Endothelial cell of umbilical vein (primary cell): Measurements from ENCODE around the gene TK2. TPM values are rescaled to one million over a fixed set of nuclear protein-coding genes. Genes with fewer than 3 reads are reported as not detected.

ENCODE experiments used
- BruUV-seq: library from RNA; stranded (reverse); fragments of 400-500 nt; replicated peaks from 2 replicates; lab custom pipeline; 2021; lab: Mats Ljungman, UMichigan
- CTCF ChIA-PET: fragments of 300-600, 350-600 bp; sonication (Branson Sonifier 250); formaldehyde crosslinking; loops from one replicate; lab custom pipeline; 2021; ENCODE audit warnings: antibody characterized with exemption, inconsistent platforms; lab: Charles Lee
- POLR2A ChIA-PET: fragments of 300-600, 350-600 bp; sonication (Branson Sonifier 250); formaldehyde crosslinking; loops from one replicate; lab custom pipeline; 2021; ENCODE audit warnings: antibody characterized with exemption, inconsistent platforms; lab: Charles Lee
- DNase-seq: peaks from one replicate; pipeline ENCODE4 v3.0.0-alpha.2; 2011; ENCODE audit warnings: low read depth, low spot score
- FAIRE-seq: peaks from 2 replicates; lab custom pipeline; 2011; peaks lifted over from hg19 to GRCh38; lab: Jason Lieb, UNC
- H2AFZ ChIP-seq: 2 replicates; pipeline ENCODE4 v1.6.0; 2012; ENCODE audit warnings: low read depth, low read length, control low read depth, inconsistent platforms
- H3K27ac ChIP-seq: 2 replicates; pipeline ENCODE4 v1.5.1; 2011; ENCODE audit warnings: low read depth, mild to moderate bottlenecking, control low read depth, low read length, moderate library complexity; ENCODE audit not compliant: insufficient read depth
- H3K27me3 ChIP-seq, 2 experiments: 2 replicates each; pipeline versions ENCODE4 v1.6.0 to v1.6.1; 2011; ENCODE audit warnings: low read length in 2 of 2, mixed read lengths in 1 of 2; ENCODE audit not compliant: control insufficient read depth in 2 of 2, insufficient read depth in 2 of 2
- H3K36me3 ChIP-seq, 2 experiments: 2 replicates in 1 of 2; 3 replicates in 1 of 2; pipeline ENCODE4 v1.5.1; 2011; ENCODE audit warnings: low read length in 2 of 2, mild to moderate bottlenecking in 1 of 2, moderate library complexity in 1 of 2; ENCODE audit not compliant: control insufficient read depth in 2 of 2, insufficient read depth in 2 of 2; ENCODE audit errors: extremely low read depth in 1 of 2
- H3K4me1 ChIP-seq: 3 replicates; pipeline ENCODE4 v1.5.1; 2011; ENCODE audit warnings: mild to moderate bottlenecking, low read length; ENCODE audit not compliant: control insufficient read depth, insufficient read depth; ENCODE audit errors: extremely low read depth
- H3K4me2 ChIP-seq: 2 replicates; pipeline ENCODE4 v1.6.1; 2011; ENCODE audit warnings: low read length, control low read depth, mixed read lengths; ENCODE audit not compliant: insufficient read depth
- H3K4me3 ChIP-seq, 3 experiments: fragments of 200-600 bp in 1 of 3; sonication (generic), shearing (Covaris generic) in 1 of 3; replicated peaks in 1 of 3; 2 replicates each; pipeline ENCODE4 v1.5.1; 2011 to 2016; ENCODE audit warnings: control low read depth in 3 of 3, low read length in 3 of 3, mild to moderate bottlenecking in 2 of 3, inconsistent platforms in 1 of 3, low read depth in 1 of 3, moderate library complexity in 1 of 3; ENCODE audit not compliant: insufficient read depth in 1 of 3
- H3K79me2 ChIP-seq: 2 replicates; pipeline ENCODE4 v1.6.0; 2012; ENCODE audit warnings: low read length, inconsistent platforms; ENCODE audit not compliant: control insufficient read depth, insufficient read depth
- H3K9ac ChIP-seq: replicated peaks from 2 replicates; pipeline ENCODE3; 2011; ENCODE audit warnings: low read length, control low read depth; ENCODE audit not compliant: insufficient read depth; ENCODE audit errors: extremely low read depth
- H3K9me1 ChIP-seq: replicated peaks from 3 replicates; pipeline ENCODE4 v1.6.0; 2011; ENCODE audit warnings: mild to moderate bottlenecking, low read length; ENCODE audit not compliant: control insufficient read depth, insufficient read depth; ENCODE audit errors: extremely low read depth
- H3K9me3 ChIP-seq: replicated peaks from 2 replicates; pipeline ENCODE4 v1.5.1; 2012; ENCODE audit warnings: low read length, inconsistent platforms; ENCODE audit not compliant: control insufficient read depth, insufficient read depth
- H4K20me1 ChIP-seq: replicated peaks from 2 replicates; pipeline ENCODE3; 2011; ENCODE audit warnings: mild to moderate bottlenecking, low read length; ENCODE audit not compliant: control insufficient read depth, insufficient read depth; ENCODE audit errors: extremely low read depth
- CTCF ChIP-seq, 2 donors: IDR thresholded peaks; 1 replicate in 1 of 2; 2 replicates in 1 of 2; pipeline ENCODE4 v1.5.1; 2011; ENCODE audit warnings: low read length in 2 of 2, mild to moderate bottlenecking in 2 of 2, moderate library complexity in 2 of 2, control low read depth in 1 of 2, inconsistent platforms in 1 of 2, low read depth in 1 of 2; ENCODE audit not compliant: insufficient read depth in 1 of 2; ENCODE audit errors: extremely low read depth in 1 of 2
- EZH2 ChIP-seq: IDR thresholded peaks from 2 replicates; pipeline ENCODE4 v1.6.1; 2012; ENCODE audit warnings: borderline replicate concordance, low read depth, mild to moderate bottlenecking, moderate library complexity, low read length, inconsistent platforms; ENCODE audit not compliant: severe bottlenecking
- FOS ChIP-seq: IDR thresholded peaks from 2 replicates; pipeline ENCODE4 v1.6.1; 2011; ENCODE audit warnings: mild to moderate bottlenecking, low read length, moderate library complexity, borderline replicate concordance; ENCODE audit not compliant: insufficient read depth
- GATA2 ChIP-seq: IDR thresholded peaks from 2 replicates; pipeline ENCODE4 v1.7.0; 2011; ENCODE audit warnings: low read depth, mild to moderate bottlenecking, moderate library complexity, mixed read lengths, low read length; ENCODE audit not compliant: insufficient read length, insufficient read depth
- JUN ChIP-seq: IDR thresholded peaks from 2 replicates; pipeline ENCODE4 v1.6.1; 2011; ENCODE audit warnings: borderline replicate concordance, low read depth; ENCODE audit not compliant: insufficient read length, insufficient read depth
- MYC ChIP-seq: IDR thresholded peaks from one replicate; pipeline ENCODE4 v1.6.1; 2011; ENCODE audit warnings: mild to moderate bottlenecking, low read depth, low read length
- POLR2A ChIP-seq: IDR thresholded peaks from 2 replicates; pipeline ENCODE4 v1.6.1; 2012; ENCODE audit warnings: low read depth, mild to moderate bottlenecking, control low read depth, low read length
- POLR2AphosphoS5 ChIP-seq: IDR thresholded peaks from 2 replicates; pipeline ENCODE4 v1.6.1; 2012; ENCODE audit warnings: low read depth, mild to moderate bottlenecking, control low read depth, low read length, moderate library complexity; ENCODE audit not compliant: insufficient read depth
- dilution Hi-C: fragments of 300-500 bp; cut with MboI; formaldehyde crosslinking; loops from one replicate; pipeline ENCODE4 v1.15.0; 2019; ENCODE audit warnings: low sequenced_read_pairs; ENCODE audit not compliant: extremely low pct_ligation_motif_present
- intact Hi-C: fragments of 100-400 bp; cut with micrococcal nuclease; formaldehyde crosslinking; loops from one replicate; pipeline ENCODE4 v1.10.0; 2022
- polyA plus RNA-seq, 4 experiments: library from polyadenylated mRNA; depleted of rRNA in 3 of 4; stranded (reverse) in 3 of 4; unstranded in 1 of 4; fragments of >200 nt; gene quantifications; 2 replicates each; pipeline versions ENCODE4 v1.2.1 to v1.2.3, GENCODE V29; 2011 to 2012; ENCODE audit warnings: missing spikeins in 1 of 4
- total RNA-seq: library from RNA; stranded (reverse); gene quantifications from 2 replicates; pipeline ENCODE4 v1.2.3, GENCODE V29; 2021
- TF ChIP-seq, protein P1 (sequence below): IDR thresholded peaks from 2 replicates; pipeline ENCODE4 v1.6.1; 2011; ENCODE audit not compliant: insufficient read depth, insufficient read length

Gene TK2
- total and polyA plus RNA-seq, 2 donors (not counting 3 experiments of a cell fraction or from before 2014, with no cell fraction given): 12.1 to 25.2 TPM

DNA sequence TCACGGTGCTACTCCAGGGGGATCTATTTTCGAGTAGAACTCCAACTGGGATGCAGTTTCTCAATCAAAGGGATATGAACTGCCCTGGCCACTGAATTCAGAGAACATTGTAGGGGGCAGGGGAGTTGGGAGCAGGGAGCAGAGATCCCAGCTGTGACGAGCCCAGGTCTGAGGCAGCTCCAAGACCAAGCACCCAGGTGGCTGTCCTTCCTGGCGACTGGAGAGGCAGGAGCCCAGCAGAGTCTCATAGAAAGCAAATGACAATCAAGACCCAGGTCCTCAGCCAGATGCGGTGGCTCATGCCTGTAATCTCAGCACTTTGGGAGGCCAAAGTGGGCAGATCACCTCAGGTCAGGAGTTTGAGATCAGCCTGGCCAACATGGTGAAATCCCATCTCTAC lies 60.1 kb downstream of the TK2 start:
- BruUV-seq: no TSS peak

More for the DNA sequence above, 60.1 kb downstream of the TK2 start:
- no peaks in the 10 kb centered on the region for H3K79me2 ChIP-seq
- H3K9me1 ChIP-seq: no peaks in the 10 kb centered on the region
- intact Hi-C loops: no loop called here
- H3K27me3 ChIP-seq: peaks cover 0 to 1% of the 10 kb centered on the region in 2 experiments
- no peak overlapping the region for H3K4me3 ChIP-seq
- TF ChIP-seq POLR2AphosphoS5 (no peak), EZH2 (no peak), FOS (no peak), JUN (no peak), MYC (no peak), POLR2A (no peak), GATA2 (no peak), CTCF (IDR thresholded peaks at IDR 0.05; ENCODE audit: extremely low read depth in 1 of 2, insufficient read depth in 1 of 2, low read depth in 1 of 2, low read length in 2 of 2) (no peak)
- TF ChIP-seq, protein P1, sequence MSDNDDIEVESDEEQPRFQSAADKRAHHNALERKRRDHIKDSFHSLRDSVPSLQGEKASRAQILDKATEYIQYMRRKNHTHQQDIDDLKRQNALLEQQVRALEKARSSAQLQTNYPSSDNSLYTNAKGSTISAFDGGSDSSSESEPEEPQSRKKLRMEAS: no peak
- no peaks in the 10 kb centered on the region for H3K9me3 ChIP-seq
- peaks cover 2% of the 10 kb centered on the region for H3K4me1 ChIP-seq
- dilution Hi-C loops: no loop called here
- ChIA-PET POLR2A (no interaction called here), CTCF (interaction anchor here (0.7 kb wide), 1 partner anchor 26 kb away, joined by 4 read pairs; no protein-coding TSS in a partner anchor)
- H3K27ac ChIP-seq: no peak overlapping the region
- no peaks in the 10 kb centered on the region for H4K20me1 ChIP-seq
- no peak overlapping the region for H3K4me2 ChIP-seq
- no peak overlapping the region for H3K9ac ChIP-seq
- no peak for DNase-seq
- H3K36me3 ChIP-seq: no peaks in the 10 kb centered on the region
- no peak overlapping the region for H2AFZ ChIP-seq
- no peak for FAIRE-seq
